GM18499 (cell line): Measurements from ENCODE around the gene G6PC2.

ENCODE experiments used
- ATAC-seq: cut with Tn5 transposase; IDR thresholded peaks from one replicate; pipeline ENCODE4 v1.9.1; 2021; ENCODE audit warnings: moderate number of reproducible peaks; ENCODE audit not compliant: insufficient read depth, unreplicated experiment

Gene G6PC2

GRCh38 chr2:168941297-168941696, 40.2 kb downstream of the G6PC2 start:
- no peak for ATAC-seq

- ATAC-seq, result no peak
These were observed 43.0 kb downstream of the G6PC2 start for GRCh38 chr2:168944065-168944464.

GRCh38 chr2:168945508-168945907, 44.4 kb downstream of the G6PC2 start:
- ATAC-seq, result no peak

GRCh38 chr2:168948621-168949212, 47.6 kb downstream of the G6PC2 start:
- ATAC-seq, result no peak

- no peak for ATAC-seq
These were observed 48.2 kb downstream of the G6PC2 start for GRCh38 chr2:168949324-168949723.

- ATAC-seq, result no peak
These were observed 50.8 kb downstream of the G6PC2 start for GRCh38 chr2:168951871-168952270.

- ATAC-seq, result no peak
These were observed 51.3 kb downstream of the G6PC2 start for GRCh38 chr2:168952424-168952823.

GRCh38 chr2:168954256-168954655, 53.2 kb downstream of the G6PC2 start:
- no peak for ATAC-seq

- no peak for ATAC-seq
These were observed 54.2 kb downstream of the G6PC2 start for GRCh38 chr2:168955321-168955720.

- no peak for ATAC-seq
These were observed 55.3 kb downstream of the G6PC2 start for GRCh38 chr2:168956392-168956791.
